HEK293 (cell line): ENCODE results near the gene GRB10.

ENCODE experiments used
- CTCF ChIA-PET: fragments of 350-600 bp; formaldehyde crosslinking; extraction: SDS; loops from one replicate; lab custom pipeline; 2021; ENCODE audit warnings: antibody characterized with exemption; lab: Yijun Ruan, JAX
- POLR2A ChIA-PET: fragments of 300-600 bp; formaldehyde crosslinking; extraction: SDS; loops from one replicate; lab custom pipeline; 2020; ENCODE audit warnings: antibody characterized with exemption, inconsistent platforms; lab: Yijun Ruan, JAX
- H3K27ac ChIP-seq: fragments of 200-500 bp; sonication (Bioruptor generic); 2 replicates; pipeline ENCODE4 v1.5.1; 2014; ENCODE audit warnings: low read depth, low read length, control low read depth, inconsistent platforms; ENCODE audit errors: extremely low read depth
- H3K36me3 ChIP-seq, 2 experiments: fragments of 200-500 bp in 1 of 2; sonication (Bioruptor generic) in 1 of 2; 1 replicate in 1 of 2; 2 replicates in 1 of 2; pipeline ENCODE4 v1.5.1; 2014 to 2017; ENCODE audit warnings: inconsistent platforms in 2 of 2, low read length in 2 of 2; ENCODE audit not compliant: control insufficient read depth in 2 of 2, insufficient read depth in 1 of 2
- H3K4me1 ChIP-seq: fragments of 200-500 bp; sonication (Bioruptor generic); 2 replicates; pipeline ENCODE4 v1.5.1; 2014; ENCODE audit warnings: mild to moderate bottlenecking, low read length, inconsistent platforms; ENCODE audit not compliant: control insufficient read depth, insufficient read depth
- H3K4me3 ChIP-seq: 2 replicates; pipeline ENCODE4 v1.5.1; 2011; ENCODE audit warnings: low read depth, mild to moderate bottlenecking, control low read depth, low read length, moderate library complexity
- H3K9me3 ChIP-seq: fragments of 200-500 bp; sonication (Bioruptor generic); 2 replicates; pipeline ENCODE4 v1.5.1; 2014; ENCODE audit warnings: low read depth, low read length, inconsistent platforms; ENCODE audit not compliant: control insufficient read depth, insufficient read depth
- GLI4 ChIP-seq: fragments of 450-650 bp; formaldehyde crosslinking; IDR thresholded peaks from 2 replicates; pipeline ENCODE4 v1.5.1; 2016; ENCODE audit warnings: missing biosample characterization, missing genetic modification characterization
- IKZF3 ChIP-seq: fragments of 450-650 bp; IDR thresholded peaks from 2 replicates; pipeline ENCODE4 v1.5.0; 2018; ENCODE audit warnings: missing biosample characterization, mild to moderate bottlenecking, missing genetic modification characterization, moderate library complexity
- REST ChIP-seq: fragments of 450-650 bp; formaldehyde crosslinking; IDR thresholded peaks from 2 replicates; pipeline ENCODE4 v1.5.1; 2016; ENCODE audit warnings: missing biosample characterization, missing genetic modification characterization
- TRIM28 ChIP-seq: IDR thresholded peaks from 2 replicates; pipeline ENCODE4 v1.6.1; 2011; ENCODE audit warnings: low read length, control low read depth, borderline replicate concordance
- ZBTB48 ChIP-seq: fragments of 450-650 bp; formaldehyde crosslinking; IDR thresholded peaks from 2 replicates; pipeline ENCODE4 v1.5.1; 2016; ENCODE audit warnings: missing biosample characterization, missing genetic modification characterization
- ZBTB8A ChIP-seq: fragments of 450-650 bp; formaldehyde crosslinking; IDR thresholded peaks from 2 replicates; pipeline ENCODE4 v1.5.1; 2016; ENCODE audit warnings: missing biosample characterization, missing genetic modification characterization
- ZNF10 ChIP-seq: fragments of 450-650 bp; formaldehyde crosslinking; IDR thresholded peaks from 2 replicates; pipeline ENCODE4 v1.5.1; 2017; ENCODE audit warnings: missing biosample characterization, missing genetic modification characterization
- ZNF132 ChIP-seq: fragments of 450-650 bp; formaldehyde crosslinking; IDR thresholded peaks from 2 replicates; pipeline ENCODE4 v1.5.1; 2017; ENCODE audit warnings: missing biosample characterization, missing genetic modification characterization, borderline replicate concordance
- ZNF133 ChIP-seq: fragments of 450-650 bp; formaldehyde crosslinking; IDR thresholded peaks from 2 replicates; pipeline ENCODE4 v1.5.1; 2016; ENCODE audit warnings: missing biosample characterization, missing genetic modification characterization
- ZNF175 ChIP-seq: fragments of 450-650 bp; formaldehyde crosslinking; IDR thresholded peaks from 2 replicates; pipeline ENCODE4 v1.5.1; 2016; ENCODE audit warnings: missing biosample characterization, missing genetic modification characterization
- ZNF19 ChIP-seq: fragments of 450-650 bp; formaldehyde crosslinking; IDR thresholded peaks from 2 replicates; pipeline ENCODE4; 2016; ENCODE audit warnings: missing biosample characterization, missing genetic modification characterization, low read depth
- ZNF26 ChIP-seq: fragments of 450-650 bp; formaldehyde crosslinking; IDR thresholded peaks from 2 replicates; pipeline ENCODE4 v1.5.1; 2016; ENCODE audit warnings: missing biosample characterization, missing genetic modification characterization
- ZNF48 ChIP-seq: fragments of 450-650 bp; formaldehyde crosslinking; IDR thresholded peaks from 2 replicates; pipeline ENCODE4 v1.5.1; 2016; ENCODE audit warnings: missing biosample characterization, missing genetic modification characterization
- ZNF510 ChIP-seq: fragments of 450-650 bp; formaldehyde crosslinking; IDR thresholded peaks from 2 replicates; pipeline ENCODE4 v1.5.1; 2018; ENCODE audit warnings: mild to moderate bottlenecking, missing genetic modification characterization, missing biosample characterization; ENCODE audit not compliant: insufficient replicate concordance
- ZNF514 ChIP-seq: fragments of 450-650 bp; formaldehyde crosslinking; IDR thresholded peaks from 2 replicates; pipeline ENCODE4 v1.5.1; 2016; ENCODE audit warnings: missing biosample characterization, missing genetic modification characterization

The GRB10 gene

GRCh38 chr7:50648570-50649169, 134.0 kb downstream of the GRB10 start:
- CTCF ChIA-PET, result no interaction called here
- H3K36me3 ChIP-seq, result peaks cover 0 to 3% of the 10 kb centered on the region in 2 experiments; a peak in 1 of 3 replicates
- POLR2A ChIA-PET, result no interaction called here

GRCh38 chr7:50648076-50648475, 134.6 kb downstream of the GRB10 start:
- POLR2A ChIA-PET, result no interaction called here
- no peak for TF ChIP-seq ZNF19 (tag by site-specific recombination)
- no peak for TF ChIP-seq ZNF132 (tag by site-specific recombination)
- H3K4me1 ChIP-seq, result no peaks in the 10 kb centered on the region
- peaks cover 0 to 3% of the 10 kb centered on the region in 2 experiments; a peak in 1 of 3 replicates for H3K36me3 ChIP-seq
- H3K27ac ChIP-seq, result no peak overlapping the region
- no peaks in the 10 kb centered on the region for H3K9me3 ChIP-seq
- H3K4me3 ChIP-seq, result no peak overlapping the region
- CTCF ChIA-PET, result interaction anchor here (0.6 kb wide), 1 partner anchor 18 kb away, joined by 4 read pairs; no protein-coding TSS in a partner anchor

More at GRCh38 chr7:50648570-50649169, 134.0 kb downstream of the GRB10 start:
- Histone ChIP-seq H3K4me3 (no peak overlapping the region), H3K9me3 (no peaks in the 10 kb centered on the region), H3K4me1 (no peaks in the 10 kb centered on the region), H3K27ac (no peak overlapping the region)
- TF ChIP-seq GLI4 (tag by site-specific recombination), result no peak

- Histone ChIP-seq H3K9me3 (no peaks in the 10 kb centered on the region), H3K36me3 (peaks cover 0 to 3% of the 10 kb centered on the region in 2 experiments; a peak in 1 of 3 replicates), H3K4me1 (no peaks in the 10 kb centered on the region), H3K4me3 (no peak overlapping the region), H3K27ac (no peak overlapping the region)
- ChIA-PET POLR2A (no interaction called here), CTCF (interaction anchor here (0.6 to 0.7 kb wide), 2 partner anchors 18 to 1768 kb away, joined by 4 read pairs; no protein-coding TSS in a partner anchor)
- TF ChIP-seq ZNF10 (tag by site-specific recombination) (no peak), REST (peak; percentile 50)
Measured at GRCh38 chr7:50647286-50647980, 135.3 kb downstream of the GRB10 start.

- H3K4me3 ChIP-seq, result no peak overlapping the region
- no peak overlapping the region for H3K27ac ChIP-seq
- no peaks in the 10 kb centered on the region for H3K9me3 ChIP-seq
- H3K36me3 ChIP-seq, result no peaks in the 10 kb centered on the region
- H3K4me1 ChIP-seq, result no peaks in the 10 kb centered on the region
- CTCF ChIA-PET, result interaction anchor here (1.0 kb wide), 1 partner anchor 13 kb away, joined by 5 read pairs; no protein-coding TSS in a partner anchor
- POLR2A ChIA-PET, result no interaction called here
- TF ChIP-seq ZNF48 (tag by site-specific recombination) (no peak), TRIM28 (no peak), ZNF175 (tag by site-specific recombination) (no peak), ZNF26 (tag by site-specific recombination) (no peak), ZNF514 (tag by site-specific recombination) (no peak), ZNF510 (tag by site-specific recombination) (no peak), ZNF133 (tag by site-specific recombination) (no peak), ZBTB48 (tag by site-specific recombination) (no peak), ZBTB8A (tag by site-specific recombination) (no peak), REST (no peak), IKZF3 (tag by site-specific recombination) (no peak)
Measured at GRCh38 chr7:50646069-50646468, 136.6 kb downstream of the GRB10 start.
